HCT116 (cell line): ENCODE measurements around the gene RAB41. TPM values are rescaled to one million over a fixed set of nuclear protein-coding genes. Genes with fewer than 3 reads are reported as not detected.

Source experiments
- ATAC-seq: fragments of 200-7000 bp; cut with Tn5 transposase; 2 replicates; pipeline ENCODE4 v1.9.1; 2020; ENCODE audit warnings: mild to moderate bottlenecking, moderate library complexity
- BruUV-seq: library from RNA; stranded (reverse); fragments of 400-500 nt; replicated peaks from 2 replicates; lab custom pipeline; 2021; lab: Mats Ljungman, UMichigan
- CTCF ChIA-PET: fragments of 300-600 bp; sonication (Branson Sonifier 250); formaldehyde crosslinking; loops from one replicate; lab custom pipeline; 2021; ENCODE audit warnings: antibody characterized with exemption; lab: Charles Lee
- POLR2A ChIA-PET: fragments of 300-600, 350-600 bp; sonication (Branson Sonifier 250); formaldehyde crosslinking; loops from one replicate; lab custom pipeline; 2021; ENCODE audit warnings: antibody characterized with exemption; lab: Charles Lee
- RAD21 ChIA-PET, 2 experiments: fragments of 300-600 bp; sonication (Branson Sonifier 250); formaldehyde crosslinking; loops; one replicate each; lab custom pipeline; 2023; ENCODE audit warnings: low total read pairs in 2 of 2; ENCODE audit not compliant: uncharacterized antibody in 2 of 2, unreplicated experiment in 2 of 2, low non-redundant PET in 1 of 2; lab: Charles Lee
- DNase-seq: peaks from one replicate; pipeline ENCODE4 v3.0.0-alpha.2; 2010; ENCODE audit warnings: low read depth, low spot score
- H2AFZ ChIP-seq: fragments of 200-600 bp; shearing (Covaris generic), sonication (generic); 2 replicates; pipeline ENCODE4 v1.6.1; 2017; ENCODE audit warnings: low read depth, mixed run types, mixed read lengths, antibody characterized with exemption, low read length; ENCODE audit not compliant: poor library complexity, severe bottlenecking
- H3K27ac ChIP-seq: 2 replicates; pipeline ENCODE4 v1.5.1; 2012; ENCODE audit warnings: low read depth, low read length
- H3K27me3 ChIP-seq: fragments of 200-600 bp; sonication (generic); 2 replicates; pipeline ENCODE4 v1.6.1; 2016; ENCODE audit warnings: mixed run types, low read length, mixed read lengths; ENCODE audit not compliant: insufficient read depth
- H3K36me3 ChIP-seq, 2 experiments: fragments of 200-500 bp in 1 of 2; fragments of 200-600 bp in 1 of 2; sonication (Bioruptor generic) in 1 of 2; sonication (generic) in 1 of 2; 2 replicates each; pipeline versions ENCODE4 v1.5.1 to v1.6.1; 2014 to 2016; ENCODE audit warnings: low read length in 2 of 2, inconsistent platforms in 1 of 2, mixed read lengths in 1 of 2, mixed run types in 1 of 2; ENCODE audit not compliant: insufficient read depth in 2 of 2, control insufficient read depth in 1 of 2
- H3K4me1 ChIP-seq, 2 experiments: fragments of 200-600 bp in 1 of 2; sonication (generic) in 1 of 2; 2 replicates each; pipeline versions ENCODE4 v1.5.1 to v1.6.1; 2012 to 2017; ENCODE audit warnings: low read length in 2 of 2, inconsistent platforms in 1 of 2, mild to moderate bottlenecking in 1 of 2, mixed read lengths in 1 of 2, mixed run types in 1 of 2, moderate library complexity in 1 of 2; ENCODE audit not compliant: insufficient read depth in 2 of 2, control insufficient read depth in 1 of 2
- H3K4me2 ChIP-seq: fragments of 200-600 bp; sonication (generic); 2 replicates; pipeline ENCODE4 v1.6.1; 2017; ENCODE audit warnings: mixed run types, low read length, mixed read lengths
- H3K4me3 ChIP-seq, 2 experiments: fragments of 200-600 bp in 1 of 2; sonication (generic) in 1 of 2; replicated peaks in 1 of 2; 2 replicates each; pipeline ENCODE4 v1.5.1; 2011 to 2016; ENCODE audit warnings: low read length in 2 of 2, control low read depth in 1 of 2, low read depth in 1 of 2, mild to moderate bottlenecking in 1 of 2, mixed read lengths in 1 of 2, mixed run types in 1 of 2
- H3K79me2 ChIP-seq: fragments of 200-600 bp; sonication (generic); 2 replicates; pipeline ENCODE4 v1.6.1; 2017; ENCODE audit warnings: mild to moderate bottlenecking, mixed run types, low read length, moderate library complexity, mixed read lengths; ENCODE audit not compliant: insufficient read depth
- H3K9ac ChIP-seq: fragments of 200-600 bp; sonication (generic); 2 replicates; pipeline ENCODE4 v1.6.1; 2016; ENCODE audit warnings: low read length, mixed read lengths
- H3K9me2 ChIP-seq: fragments of 200-600 bp; sonication (generic), shearing (Covaris generic); 2 replicates; pipeline ENCODE4 v1.6.1; 2017; ENCODE audit warnings: mixed run types, mild to moderate bottlenecking, moderate library complexity; ENCODE audit not compliant: insufficient read depth
- H3K9me3 ChIP-seq, 2 experiments: fragments of 200-500 bp in 1 of 2; fragments of 200-600 bp in 1 of 2; sonication (Bioruptor generic) in 1 of 2; sonication (generic) in 1 of 2; 2 replicates each; pipeline ENCODE4 v1.6.1; 2014 to 2017; ENCODE audit warnings: low read length in 2 of 2, mixed read lengths in 2 of 2, inconsistent platforms in 1 of 2, low read depth in 1 of 2, mild to moderate bottlenecking in 1 of 2, mixed run types in 1 of 2, moderate library complexity in 1 of 2; ENCODE audit not compliant: control insufficient read depth in 1 of 2, insufficient read depth in 1 of 2
- H4K20me1 ChIP-seq: fragments of 200-600 bp; sonication (generic), shearing (Covaris generic); 2 replicates; pipeline ENCODE4 v1.6.1; 2017; ENCODE audit warnings: mixed run types, mild to moderate bottlenecking, moderate library complexity; ENCODE audit not compliant: insufficient read depth
- EGR1 ChIP-seq: IDR thresholded peaks from 2 replicates; pipeline ENCODE4 v1.6.1; 2012; ENCODE audit warnings: low read depth
- ELF1 ChIP-seq: IDR thresholded peaks from 2 replicates; pipeline ENCODE4 v1.6.1; 2012; ENCODE audit warnings: low read depth, borderline replicate concordance
- EZH2 ChIP-seq: fragments of 200-600 bp; sonication (generic); IDR thresholded peaks from 2 replicates; pipeline ENCODE4 v1.6.1; 2017; ENCODE audit warnings: antibody characterized with exemption, mixed run types
- EZH2phosphoT487 ChIP-seq: fragments of 200-600 bp; IDR thresholded peaks from 2 replicates; pipeline ENCODE4 v1.6.1; 2018; ENCODE audit warnings: antibody characterized with exemption, borderline replicate concordance
- FOSL1 ChIP-seq: IDR thresholded peaks from 2 replicates; pipeline ENCODE4 v1.6.1; 2012; ENCODE audit warnings: low read depth
- JUND ChIP-seq: IDR thresholded peaks from 2 replicates; pipeline ENCODE4 v1.6.1; 2012
- POLR2A ChIP-seq: IDR thresholded peaks from 2 replicates; pipeline ENCODE4 v1.7.0; 2011; ENCODE audit warnings: borderline replicate concordance; ENCODE audit not compliant: insufficient read depth, insufficient read length; ENCODE audit errors: extremely low read depth
- POLR2AphosphoS5 ChIP-seq: IDR thresholded peaks from 2 replicates; pipeline ENCODE4 v1.6.1; 2011; ENCODE audit warnings: mild to moderate bottlenecking, low read depth, low read length, moderate library complexity
- RAD21 ChIP-seq: IDR thresholded peaks from 2 replicates; pipeline ENCODE4 v1.6.1; 2012; ENCODE audit warnings: low read depth, mild to moderate bottlenecking
- SIN3A ChIP-seq: IDR thresholded peaks from 2 replicates; pipeline ENCODE4 v1.6.1; 2012; ENCODE audit warnings: low read depth
- SRF ChIP-seq: IDR thresholded peaks from 2 replicates; pipeline ENCODE4 v1.6.1; 2012; ENCODE audit warnings: low read depth
- YY1 ChIP-seq: IDR thresholded peaks from 2 replicates; pipeline ENCODE4 v1.6.1; 2011; ENCODE audit warnings: low read length, low read depth, moderate library complexity, mild to moderate bottlenecking; ENCODE audit not compliant: insufficient replicate concordance; ENCODE audit errors: extremely low read depth
- ZNF274 ChIP-seq: fragments of 200-500 bp; sonication (Bioruptor generic); IDR thresholded peaks from 2 replicates; pipeline ENCODE4 v1.6.1; 2014; ENCODE audit warnings: mild to moderate bottlenecking, low read depth, low read length, inconsistent platforms
- intact Hi-C: fragments of 100-400 bp; cut with micrococcal nuclease; formaldehyde crosslinking; loops from 2 replicates; pipeline ENCODE4 v1.10.0; 2022
- total RNA-seq: library from RNA; stranded (reverse); gene quantifications from one replicate; pipeline ENCODE4 v1.2.1, GENCODE V29; 2021; ENCODE audit not compliant: unreplicated experiment
- TF ChIP-seq, protein P1 (sequence below), 3 experiments: fragments of 200-600 bp in 1 of 3; sonication (generic) in 1 of 3; IDR thresholded peaks in 2 of 3; conservative IDR thresholded peaks in 1 of 3; 2 replicates each; pipeline ENCODE4 v1.5.1; 2012 to 2017; ENCODE audit warnings: low read depth in 2 of 3, low read length in 2 of 3, antibody characterized with exemption in 1 of 3, borderline replicate concordance in 1 of 3, control low read depth in 1 of 3, mild to moderate bottlenecking in 1 of 3, mixed read lengths in 1 of 3, mixed run types in 1 of 3, moderate library complexity in 1 of 3; ENCODE audit not compliant: insufficient read depth in 1 of 3
- TF ChIP-seq, protein P2 (sequence below): IDR thresholded peaks from 2 replicates; pipeline ENCODE4 v1.6.1; 2012

Gene RAB41
- total RNA-seq, 1 experiment from 2014 or later = not detected

- Histone ChIP-seq H3K4me1 (peaks cover 3 to 5% of the 10 kb centered on the region in 2 experiments; a peak in 1 of 4 replicates), H3K9me2 (no peaks in the 10 kb centered on the region), H3K4me3 (peak overlapping the region; percentile 75 to 77), H3K79me2 (peaks cover 48% of the 10 kb centered on the region), H3K4me2 (peak overlapping the region; percentile 80), H3K9ac (peak overlapping the region; percentile 84), H4K20me1 (no peaks in the 10 kb centered on the region), H3K27ac (peak overlapping the region; percentile 71), H3K36me3 (peaks cover 9 to 12% of the 10 kb centered on the region in 2 experiments), H3K27me3 (no peaks in the 10 kb centered on the region), H2AFZ (no peak overlapping the region), H3K9me3 (no peaks in the 10 kb centered on the region)
- intact Hi-C loops = no loop called here
- ChIA-PET POLR2A (no interaction called here), CTCF (interaction anchor here (1.1 kb wide), 1 partner anchor 156 kb away, joined by 5 read pairs; the partner anchor contains the start of gene IGBP1), RAD21 (interaction anchor here in 1 of 2 experiments (0.6 to 0.8 kb wide), 2 partner anchors 156 to 265 kb away, joined by 3 to 4 read pairs; partner anchors contain the start of gene IGBP1)
- BruUV-seq = TSS peak; percentile 83
- peak; percentile 12 for ATAC-seq
- no peak for DNase-seq
- TF ChIP-seq EZH2phosphoT487 = no peak
These were observed 7.3 kb downstream of the RAB41 start for GRCh38 chrX:70289168-70289792.

GRCh38 chrX:70289793-70290770 lies 8.1 kb downstream of the RAB41 start, which contains the start of the genes KIF4A and PDZD11:
KIF4A (plus strand) TSS chrX:70290104; CDS start chrX:70290459, 355 bp downstream.
PDZD11 (minus strand) TSS chrX:70289927; CDS start chrX:70289341, 586 bp downstream.
- Histone ChIP-seq H2AFZ (no peak within 1 kb of the TSS), H3K4me2 (peak within 1 kb of the TSS; percentile 80), H3K4me3 (peak within 1 kb of the TSS; percentile 75 to 77), H3K4me1 (peaks cover 3 to 5% of the 10 kb centered on the region in 2 experiments; a peak in 1 of 4 replicates), H3K9ac (peak within 1 kb of the TSS; percentile 84), H3K79me2 (peaks cover 56% of the 10 kb centered on the region), H3K27me3 (no peaks in the 10 kb centered on the region), H4K20me1 (no peaks in the 10 kb centered on the region), H3K36me3 (peaks cover 9 to 12% of the 10 kb centered on the region in 2 experiments), H3K9me3 (no peaks in the 10 kb centered on the region), H3K27ac (peak within 1 kb of the TSS; percentile 71), H3K9me2 (no peaks in the 10 kb centered on the region)
- DNase-seq (peak; percentile 63), ATAC-seq (peak; percentile 98)
- ChIA-PET RAD21 (interaction anchor here in 1 of 2 experiments (0.8 kb wide), 1 partner anchor 156 kb away, joined by 4 read pairs; the partner anchor contains the start of gene IGBP1), CTCF (interaction anchor here (1.1 kb wide), 1 partner anchor 157 kb away, joined by 5 read pairs; the partner anchor contains the start of gene IGBP1), POLR2A (interaction anchor here (0.6 kb wide), 1 partner anchor 118 kb away, joined by 3 read pairs; no protein-coding TSS in a partner anchor)
- BruUV-seq = TSS peak; percentile 72
- intact Hi-C loops = loop anchor here (5.0 kb wide), 1 partner anchor 158 kb away; the partner anchor contains the start of gene IGBP1
- TF ChIP-seq ELF1 (no peak), EGR1 (no peak), POLR2AphosphoS5 (peak; percentile 71), YY1 (no peak), SRF (no peak), POLR2A (peak; percentile 71), RAD21 (no peak), EZH2 (no peak), FOSL1 (no peak), ZNF274 (no peak), SIN3A (peak; percentile 79; the same call in 1 of the 2 replicates), JUND (no peak), EZH2phosphoT487 (no peak)
- TF ChIP-seq, protein P1, sequence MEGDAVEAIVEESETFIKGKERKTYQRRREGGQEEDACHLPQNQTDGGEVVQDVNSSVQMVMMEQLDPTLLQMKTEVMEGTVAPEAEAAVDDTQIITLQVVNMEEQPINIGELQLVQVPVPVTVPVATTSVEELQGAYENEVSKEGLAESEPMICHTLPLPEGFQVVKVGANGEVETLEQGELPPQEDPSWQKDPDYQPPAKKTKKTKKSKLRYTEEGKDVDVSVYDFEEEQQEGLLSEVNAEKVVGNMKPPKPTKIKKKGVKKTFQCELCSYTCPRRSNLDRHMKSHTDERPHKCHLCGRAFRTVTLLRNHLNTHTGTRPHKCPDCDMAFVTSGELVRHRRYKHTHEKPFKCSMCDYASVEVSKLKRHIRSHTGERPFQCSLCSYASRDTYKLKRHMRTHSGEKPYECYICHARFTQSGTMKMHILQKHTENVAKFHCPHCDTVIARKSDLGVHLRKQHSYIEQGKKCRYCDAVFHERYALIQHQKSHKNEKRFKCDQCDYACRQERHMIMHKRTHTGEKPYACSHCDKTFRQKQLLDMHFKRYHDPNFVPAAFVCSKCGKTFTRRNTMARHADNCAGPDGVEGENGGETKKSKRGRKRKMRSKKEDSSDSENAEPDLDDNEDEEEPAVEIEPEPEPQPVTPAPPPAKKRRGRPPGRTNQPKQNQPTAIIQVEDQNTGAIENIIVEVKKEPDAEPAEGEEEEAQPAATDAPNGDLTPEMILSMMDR (IDR thresholded peaks at IDR 0.05 in 2 of 3, conservative IDR thresholded peaks at IDR 0.05 in 1 of 3; ENCODE audit: borderline replicate concordance in 1 of 3, insufficient read depth in 1 of 3, low read depth in 2 of 3, low read length in 2 of 3) = no peak
- TF ChIP-seq, protein P2, sequence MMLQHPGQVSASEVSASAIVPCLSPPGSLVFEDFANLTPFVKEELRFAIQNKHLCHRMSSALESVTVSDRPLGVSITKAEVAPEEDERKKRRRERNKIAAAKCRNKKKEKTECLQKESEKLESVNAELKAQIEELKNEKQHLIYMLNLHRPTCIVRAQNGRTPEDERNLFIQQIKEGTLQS = no peak
